ENCODE data around the gene SMPD3. TPM values are rescaled to one million over a fixed set of nuclear protein-coding genes. Genes with fewer than 3 reads are reported as not detected.

The SMPD3 gene
- total RNA-seq, 1 experiment from 2014 or later, result 2.4 TPM

- Mint-ChIP-seq H3K4me1 (ENCODE audit: low read depth, unreplicated experiment) (peaks cover 7% of the 10 kb centered on the region), H3K9me3 (ENCODE audit: unreplicated experiment) (no peaks in the 10 kb centered on the region), H3K4me3 (ENCODE audit: unreplicated experiment) (no peak overlapping the region), H3K27ac (ENCODE audit: unreplicated experiment) (no peak overlapping the region), H3K36me3 (ENCODE audit: insufficient read depth, unreplicated experiment) (no peaks in the 10 kb centered on the region), H3K27me3 (ENCODE audit: insufficient read depth, unreplicated experiment) (no peaks in the 10 kb centered on the region)
- no peak overlapping the region for H3K4me3 ChIP-seq (ENCODE audit: low read depth, low read length)
- intact Hi-C loops (cut with micrococcal nuclease; ENCODE audit: unreplicated experiment), result no loop called here
- BruUV-seq (replicated peaks), result no TSS peak
- ChIA-PET POLR2A (no interaction called here), CTCF (interaction anchor here (0.7 kb wide), 1 partner anchor 51 kb away, joined by 3 read pairs; no protein-coding TSS in a partner anchor)
- no peaks in the 10 kb centered on the region for H3K27me3 ChIP-seq (replicated peaks; ENCODE audit: control insufficient read depth, insufficient read depth, low read length)
- H3K36me3 ChIP-seq (ENCODE audit: control insufficient read depth, insufficient read depth, low read length), result no peaks in the 10 kb centered on the region
- H3K4me1 ChIP-seq, result no peaks in the 10 kb centered on the region
- no peak for TF ChIP-seq CTCF (IDR thresholded peaks at IDR 0.05; ENCODE audit: insufficient read depth in 1 of 2, low read depth in 1 of 2, low read length in 1 of 2, severe bottlenecking in 1 of 2, unreplicated experiment in 1 of 2)
- H3K9me3 ChIP-seq, result no peaks in the 10 kb centered on the region
- DNase-seq, result no peak
Observed at GRCh38 chr16:68469796-68470460, 21.6 kb upstream of the SMPD3 start.

- H3K27me3 ChIP-seq (replicated peaks; ENCODE audit: control insufficient read depth, insufficient read depth, low read length), result no peaks in the 10 kb centered on the region
- H3K4me3 ChIP-seq (ENCODE audit: low read depth, low read length), result no peak overlapping the region
- no TSS peak for BruUV-seq (replicated peaks)
- no peak overlapping the region for H3K4me3 Mint-ChIP-seq (ENCODE audit: unreplicated experiment)
- POLR2A ChIA-PET, result no interaction called here
- DNase-seq, result no peak
- H3K9me3 ChIP-seq, result no peaks in the 10 kb centered on the region
- peaks cover 7% of the 10 kb centered on the region for H3K4me1 Mint-ChIP-seq (ENCODE audit: low read depth, unreplicated experiment)
- H3K36me3 ChIP-seq (ENCODE audit: control insufficient read depth, insufficient read depth, low read length), result no peaks in the 10 kb centered on the region
- no peaks in the 10 kb centered on the region for H3K36me3 Mint-ChIP-seq (ENCODE audit: insufficient read depth, unreplicated experiment)
- H3K4me1 ChIP-seq, result no peaks in the 10 kb centered on the region
- TF ChIP-seq CTCF (IDR thresholded peaks at IDR 0.05; ENCODE audit: insufficient read depth in 1 of 2, low read depth in 1 of 2, low read length in 1 of 2, severe bottlenecking in 1 of 2, unreplicated experiment in 1 of 2), result no peak
- no peaks in the 10 kb centered on the region for H3K9me3 Mint-ChIP-seq (ENCODE audit: unreplicated experiment)
- H3K27ac Mint-ChIP-seq (ENCODE audit: unreplicated experiment), result no peak overlapping the region
- intact Hi-C loops (cut with micrococcal nuclease; ENCODE audit: unreplicated experiment), result no loop called here
- no peaks in the 10 kb centered on the region for H3K27me3 Mint-ChIP-seq (ENCODE audit: insufficient read depth, unreplicated experiment)
- CTCF ChIA-PET, result no interaction called here
Observed at GRCh38 chr16:68468842-68469241, 20.5 kb upstream of the SMPD3 start.

GRCh38 chr16:68466174-68466573 lies 17.9 kb upstream of the SMPD3 start:
- Mint-ChIP-seq H3K36me3 (ENCODE audit: insufficient read depth, unreplicated experiment) (no peaks in the 10 kb centered on the region), H3K27me3 (ENCODE audit: insufficient read depth, unreplicated experiment) (no peaks in the 10 kb centered on the region), H3K27ac (ENCODE audit: unreplicated experiment) (no peak overlapping the region), H3K9me3 (ENCODE audit: unreplicated experiment) (no peaks in the 10 kb centered on the region), H3K4me1 (ENCODE audit: low read depth, unreplicated experiment) (peaks cover 7% of the 10 kb centered on the region), H3K4me3 (ENCODE audit: unreplicated experiment) (no peak overlapping the region)
- Histone ChIP-seq H3K27me3 (replicated peaks; ENCODE audit: control insufficient read depth, insufficient read depth, low read length) (no peaks in the 10 kb centered on the region), H3K36me3 (ENCODE audit: control insufficient read depth, insufficient read depth, low read length) (no peaks in the 10 kb centered on the region), H3K4me1 (no peaks in the 10 kb centered on the region), H3K4me3 (ENCODE audit: low read depth, low read length) (no peak overlapping the region), H3K9me3 (no peaks in the 10 kb centered on the region)
- no peak for TF ChIP-seq CTCF (IDR thresholded peaks at IDR 0.05; ENCODE audit: insufficient read depth in 1 of 2, low read depth in 1 of 2, low read length in 1 of 2, severe bottlenecking in 1 of 2, unreplicated experiment in 1 of 2)
- CTCF ChIA-PET, result no interaction called here
- intact Hi-C loops (cut with micrococcal nuclease; ENCODE audit: unreplicated experiment), result no loop called here
- POLR2A ChIA-PET, result no interaction called here
- BruUV-seq (replicated peaks), result no TSS peak
- no peak for DNase-seq

Data from Caco-2 (cell line).